Mucosa of stomach (tissue), 1 donor: ENCODE results near the gene DOCK6.

Experiments used
- H3K27me3 ChIP-seq: one replicate; pipeline ENCODE4 v1.7.0; 2013; ENCODE audit warnings: mild to moderate bottlenecking, low read length; ENCODE audit not compliant: control insufficient read depth, insufficient read depth
- H3K36me3 ChIP-seq: one replicate; pipeline ENCODE4 v1.7.0; 2013; ENCODE audit warnings: low read length; ENCODE audit not compliant: control insufficient read depth, insufficient read depth
- H3K4me1 ChIP-seq: one replicate; pipeline ENCODE4 v1.7.0; 2013; ENCODE audit warnings: mild to moderate bottlenecking, low read length; ENCODE audit not compliant: control insufficient read depth, insufficient read depth
- H3K4me3 ChIP-seq: one replicate; pipeline ENCODE4 v1.7.0; 2013; ENCODE audit warnings: low read length
- H3K9ac ChIP-seq: one replicate; pipeline ENCODE4 v1.7.0; 2013; ENCODE audit warnings: mild to moderate bottlenecking, low read length, moderate library complexity
- H3K9me3 ChIP-seq: one replicate; pipeline ENCODE4 v1.7.0; 2013; ENCODE audit warnings: mild to moderate bottlenecking, low read length, moderate library complexity; ENCODE audit not compliant: control insufficient read depth
- donor health status: Pancreatic carcinoma.

The DOCK6 gene

GRCh38 chr19:11239377-11240000, 22.8 kb downstream of the DOCK6 start, which contains the start of gene ANGPTL8:
TSS of gene ANGPTL8 (plus strand) at chr19:11239619. CDS start at chr19:11239638, 19 bp downstream.
- peaks cover 9% of the 10 kb centered on the region for H3K4me1 ChIP-seq
- no peaks in the 10 kb centered on the region for H3K36me3 ChIP-seq
- no peaks in the 10 kb centered on the region for H3K9me3 ChIP-seq
- H3K27me3 ChIP-seq, result no peaks in the 10 kb centered on the region
- H3K4me3 ChIP-seq, result no peak within 1 kb of the TSS
- H3K9ac ChIP-seq, result no peak within 1 kb of the TSS

DNA sequence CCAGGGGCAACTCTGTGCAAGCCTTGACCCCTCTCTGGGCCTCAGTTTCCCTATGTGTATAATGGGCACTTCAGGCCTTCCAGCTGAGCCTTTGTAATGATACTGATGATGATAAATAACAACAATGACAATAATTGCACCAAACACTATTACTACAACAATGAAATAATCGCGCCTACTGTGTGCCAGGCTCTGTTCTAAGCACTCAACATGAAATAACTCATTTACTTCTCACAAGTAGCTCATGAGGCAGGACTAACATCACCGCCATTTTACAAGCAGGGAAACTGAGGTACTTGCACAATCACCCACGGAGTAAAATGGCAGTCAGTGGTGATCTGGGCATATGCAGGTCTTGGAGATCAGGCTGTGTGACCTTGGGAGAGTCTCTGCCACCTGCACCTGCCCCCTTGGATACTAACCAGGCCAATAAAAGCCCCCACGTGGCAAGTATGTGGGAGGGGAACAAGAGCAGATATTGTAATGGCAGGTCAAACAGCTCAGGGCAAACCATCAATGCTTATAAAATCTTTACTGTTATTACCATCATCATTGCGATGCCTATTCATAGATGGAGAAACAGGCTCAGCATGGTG, 23.4 kb downstream of the DOCK6 start:
- H3K4me3 ChIP-seq, result no peak overlapping the region
- H3K9me3 ChIP-seq, result no peaks in the 10 kb centered on the region
- H3K9ac ChIP-seq, result no peak overlapping the region
- H3K27me3 ChIP-seq, result no peaks in the 10 kb centered on the region
- H3K36me3 ChIP-seq, result no peaks in the 10 kb centered on the region
- H3K4me1 ChIP-seq, result peaks cover 9% of the 10 kb centered on the region

DNA sequence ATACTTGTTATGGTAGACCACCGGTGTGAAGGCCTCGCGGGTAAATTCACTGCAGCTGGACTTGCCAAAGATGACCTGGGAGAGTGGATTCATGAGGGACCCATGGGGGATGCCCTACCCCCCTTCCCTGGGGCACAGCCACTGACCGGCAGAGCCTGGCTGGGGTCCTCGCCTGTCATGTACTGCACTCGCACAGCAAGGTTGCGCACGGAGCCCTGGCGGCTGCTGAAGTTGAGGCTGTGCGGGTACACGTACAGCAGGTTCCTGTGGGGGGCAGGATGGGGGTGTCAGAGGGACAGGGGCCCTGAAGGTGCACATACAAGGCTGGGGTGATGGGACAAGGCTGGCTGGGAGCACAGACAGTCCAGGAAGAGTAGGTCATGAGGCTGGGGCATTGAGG, 24.3 kb downstream of the DOCK6 start:
- no peaks in the 10 kb centered on the region for H3K9me3 ChIP-seq
- H3K27me3 ChIP-seq, result no peaks in the 10 kb centered on the region
- H3K9ac ChIP-seq, result no peak overlapping the region
- H3K4me3 ChIP-seq, result no peak overlapping the region
- no peaks in the 10 kb centered on the region for H3K36me3 ChIP-seq
- H3K4me1 ChIP-seq, result peaks cover 4% of the 10 kb centered on the region

- Histone ChIP-seq H3K4me1 (peaks cover 4% of the 10 kb centered on the region), H3K27me3 (no peaks in the 10 kb centered on the region), H3K9me3 (no peaks in the 10 kb centered on the region), H3K9ac (no peak overlapping the region), H3K4me3 (no peak overlapping the region), H3K36me3 (no peaks in the 10 kb centered on the region)
These were observed 25.0 kb downstream of the DOCK6 start for GRCh38 chr19:11237321-11237720.

DNA sequence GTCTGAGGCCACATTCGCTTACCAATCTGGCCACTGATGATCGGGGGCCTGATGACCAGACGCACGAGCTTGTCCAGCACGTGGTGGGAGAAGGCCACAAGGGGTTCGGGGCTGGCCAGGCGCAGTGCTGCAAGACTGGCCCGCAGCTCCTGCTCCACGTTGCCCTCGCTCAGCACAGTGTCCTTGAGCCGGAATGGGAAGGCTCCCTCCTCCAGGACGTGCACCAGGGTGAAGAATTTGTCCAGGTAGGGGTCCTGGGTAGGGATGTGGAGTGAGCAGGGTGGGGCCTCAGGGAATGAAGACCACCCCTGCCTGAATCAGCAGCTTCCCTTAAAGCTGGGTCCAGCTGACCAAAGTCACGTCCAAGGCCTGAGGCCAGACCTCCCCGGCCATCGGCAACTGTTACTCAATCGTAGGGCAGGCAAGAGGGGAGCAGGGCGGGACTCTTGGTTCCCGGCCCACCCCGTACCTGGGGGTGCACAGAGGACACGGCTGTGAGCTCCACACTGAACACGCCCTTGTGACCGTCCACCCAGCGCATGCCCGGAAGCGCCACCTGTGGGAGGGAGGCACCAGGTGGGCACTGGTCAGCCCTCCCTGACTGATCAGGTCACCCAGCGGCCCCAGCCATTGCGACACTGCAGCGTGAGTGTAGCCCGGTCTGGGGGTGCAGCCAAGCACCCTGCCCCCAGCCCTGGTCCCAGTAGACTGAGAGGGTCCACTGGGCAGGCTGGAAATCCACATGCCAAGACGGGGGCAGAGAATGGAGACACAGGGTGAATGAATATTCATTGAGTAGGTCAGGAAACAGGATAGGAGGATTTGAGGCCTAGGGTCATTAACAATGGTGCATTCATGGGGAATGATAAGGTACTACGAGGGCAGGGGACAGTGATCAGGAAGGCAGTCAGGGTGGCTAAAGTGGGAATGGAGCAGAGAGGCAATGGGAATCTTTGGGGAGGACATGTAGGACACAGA, 25.7 kb downstream of the DOCK6 start:
- H3K9me3 ChIP-seq, result no peaks in the 10 kb centered on the region
- H3K4me3 ChIP-seq, result no peak overlapping the region
- peaks cover 4% of the 10 kb centered on the region for H3K4me1 ChIP-seq
- no peaks in the 10 kb centered on the region for H3K27me3 ChIP-seq
- H3K36me3 ChIP-seq, result no peaks in the 10 kb centered on the region
- no peak overlapping the region for H3K9ac ChIP-seq

- Histone ChIP-seq H3K9me3 (no peaks in the 10 kb centered on the region), H3K36me3 (no peaks in the 10 kb centered on the region), H3K9ac (no peak overlapping the region), H3K27me3 (no peaks in the 10 kb centered on the region), H3K4me3 (no peak overlapping the region), H3K4me1 (peaks cover 4% of the 10 kb centered on the region)
These were observed 27.7 kb downstream of the DOCK6 start for GRCh38 chr19:11234486-11235075.

DNA sequence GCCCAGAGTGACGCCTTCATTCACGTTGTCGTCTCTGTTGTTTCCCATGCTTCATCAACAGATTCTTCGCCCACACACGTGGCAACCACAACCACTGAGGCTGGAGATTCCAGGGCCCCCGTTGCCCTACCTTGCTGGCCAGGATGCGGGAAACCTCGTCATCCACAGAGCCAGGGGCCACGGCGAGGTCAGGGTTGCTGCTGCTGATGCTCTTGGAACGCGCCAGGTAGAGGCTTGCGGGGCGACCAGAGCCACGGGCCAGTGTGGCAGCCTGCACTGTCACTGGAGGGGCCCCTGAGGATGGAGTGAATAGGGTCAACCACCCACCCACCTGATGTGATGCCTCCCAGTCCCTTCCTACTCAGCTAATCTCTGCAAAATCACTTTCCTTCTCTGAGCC, 29.3 kb downstream of the DOCK6 start:
- Histone ChIP-seq H3K9me3 (no peaks in the 10 kb centered on the region), H3K9ac (no peak overlapping the region), H3K27me3 (no peaks in the 10 kb centered on the region), H3K4me1 (peaks cover 4% of the 10 kb centered on the region), H3K4me3 (no peak overlapping the region), H3K36me3 (no peaks in the 10 kb centered on the region)

- no peak overlapping the region for H3K9ac ChIP-seq
- no peaks in the 10 kb centered on the region for H3K36me3 ChIP-seq
- H3K9me3 ChIP-seq, result no peaks in the 10 kb centered on the region
- H3K27me3 ChIP-seq, result no peaks in the 10 kb centered on the region
- peaks cover 4% of the 10 kb centered on the region for H3K4me1 ChIP-seq
- no peak overlapping the region for H3K4me3 ChIP-seq
These were observed 29.8 kb downstream of the DOCK6 start for GRCh38 chr19:11232555-11232954.

DNA sequence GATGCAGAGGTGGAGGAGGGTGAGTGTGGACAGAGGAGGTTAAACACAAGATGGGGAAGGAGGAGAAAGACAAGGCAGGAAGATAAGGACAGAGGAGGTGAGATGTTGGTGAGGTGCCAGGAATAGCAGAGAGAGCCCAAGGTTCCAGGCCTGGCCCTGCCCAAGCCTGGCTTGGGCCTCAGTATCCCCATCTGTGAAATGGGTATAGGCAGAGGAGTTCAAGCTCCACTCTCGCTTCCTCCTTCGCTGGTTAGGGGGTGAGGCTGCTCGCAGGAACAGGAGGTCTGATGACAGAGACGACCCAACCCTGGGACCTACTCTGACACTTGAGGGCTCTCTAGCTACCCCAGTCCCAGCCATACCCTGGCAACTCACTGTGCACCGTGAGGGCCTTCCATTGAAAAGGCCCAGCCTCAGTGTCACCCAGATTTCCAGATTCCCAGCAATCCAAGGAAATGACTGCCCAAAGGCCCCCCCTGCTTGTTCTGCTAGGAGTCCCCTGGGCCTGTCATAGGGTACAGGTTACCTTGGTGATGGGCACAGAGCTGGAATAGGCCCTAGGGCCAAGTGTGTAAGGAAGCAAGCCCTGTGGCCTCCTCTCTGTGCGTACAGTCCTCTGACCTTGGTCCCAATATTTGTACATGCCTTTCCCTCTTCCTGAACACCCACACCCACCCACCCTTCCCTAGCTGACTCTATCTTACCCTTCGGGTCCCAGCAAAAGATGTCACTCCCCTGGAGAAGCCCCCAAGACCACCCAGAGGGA, 31.5 kb downstream of the DOCK6 start:
- Histone ChIP-seq H3K4me1 (peaks cover 4% of the 10 kb centered on the region), H3K9me3 (no peaks in the 10 kb centered on the region), H3K9ac (no peak overlapping the region), H3K36me3 (peaks cover 5% of the 10 kb centered on the region), H3K4me3 (no peak overlapping the region), H3K27me3 (no peaks in the 10 kb centered on the region)

GRCh38 chr19:11227195-11227886, 35.0 kb downstream of the DOCK6 start:
- Histone ChIP-seq H3K9me3 (no peaks in the 10 kb centered on the region), H3K4me3 (no peak overlapping the region), H3K4me1 (no peaks in the 10 kb centered on the region), H3K27me3 (no peaks in the 10 kb centered on the region), H3K36me3 (peaks cover 7% of the 10 kb centered on the region), H3K9ac (no peak overlapping the region)

DNA sequence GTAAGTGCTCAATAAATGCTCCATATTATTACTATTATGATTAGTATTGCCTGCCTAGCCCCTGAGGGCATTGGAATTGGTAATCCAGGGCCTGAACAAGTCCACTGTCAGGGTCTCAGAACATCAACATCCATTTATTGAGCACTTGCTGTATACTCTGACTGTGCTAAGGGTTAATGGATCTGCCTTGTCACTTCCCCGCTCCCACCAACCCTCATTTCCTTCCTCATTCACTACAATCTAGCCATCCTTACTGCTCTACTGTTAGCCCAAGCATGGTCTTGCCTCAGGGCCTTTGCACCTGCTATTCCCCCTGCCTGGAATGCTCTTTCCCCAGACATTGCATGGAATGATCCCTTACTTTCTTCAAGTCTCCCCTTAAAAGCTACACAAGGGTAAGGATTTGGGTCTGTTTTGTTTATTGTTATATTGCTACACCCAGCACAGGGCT, 35.6 kb downstream of the DOCK6 start:
- no peaks in the 10 kb centered on the region for H3K4me1 ChIP-seq
- no peak overlapping the region for H3K9ac ChIP-seq
- no peaks in the 10 kb centered on the region for H3K27me3 ChIP-seq
- no peak overlapping the region for H3K4me3 ChIP-seq
- H3K36me3 ChIP-seq, result peaks cover 13% of the 10 kb centered on the region
- no peaks in the 10 kb centered on the region for H3K9me3 ChIP-seq
